ENCODE data around the gene PRPSAP2. TPM values are rescaled to one million over a fixed set of nuclear protein-coding genes. Genes with fewer than 3 reads are reported as not detected.

Gene PRPSAP2
- total RNA-seq, 1 donor from 2014 or later = 59.8 TPM

GRCh38 chr17:18977021-18977420, 119.1 kb downstream of the PRPSAP2 start:
- intact Hi-C loops (cut with micrococcal nuclease) = no loop called here

DNA sequence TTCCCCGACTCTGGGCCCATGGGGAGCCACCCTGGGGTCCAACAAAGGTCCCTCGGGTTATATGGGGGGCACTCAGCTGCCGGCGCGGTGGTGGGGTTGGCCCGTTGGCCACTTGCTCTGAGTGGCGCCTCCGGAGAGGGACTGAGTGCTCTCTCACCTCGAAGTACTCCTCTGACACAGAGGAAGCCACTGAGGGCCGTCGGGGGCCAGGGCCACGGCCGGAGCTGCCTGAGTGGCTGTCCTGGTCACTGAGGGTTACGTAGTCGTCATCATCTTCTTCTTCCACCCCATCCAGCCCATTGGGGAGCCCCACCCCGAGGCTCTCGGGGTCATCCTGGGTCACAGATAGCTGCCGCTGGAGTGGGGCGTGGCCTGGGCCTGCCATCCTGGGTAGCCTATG, 119.7 kb downstream of the PRPSAP2 start:
- intact Hi-C loops (cut with micrococcal nuclease) = no loop called here

DNA sequence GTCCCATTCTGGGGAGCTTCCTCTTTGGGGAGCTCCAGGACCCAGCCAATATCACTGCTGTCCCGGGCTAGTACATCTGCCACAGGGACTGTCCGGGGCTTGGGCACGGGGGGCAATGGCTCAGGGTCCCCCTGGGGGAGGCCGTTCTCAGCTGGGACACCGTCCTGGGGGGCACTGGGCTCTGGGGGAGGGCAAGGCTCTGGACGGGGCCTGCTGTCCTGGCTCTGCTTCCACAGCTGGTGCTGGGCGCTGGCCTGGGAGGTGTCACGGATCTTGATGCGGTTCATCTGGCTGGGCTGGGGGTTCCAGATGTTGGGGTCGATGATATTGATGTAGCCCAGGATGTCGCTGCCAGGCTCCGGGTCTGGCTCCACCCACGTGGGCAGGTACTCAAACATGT, 120.1 kb downstream of the PRPSAP2 start:
- intact Hi-C loops (cut with micrococcal nuclease) = no loop called here

- intact Hi-C loops (cut with micrococcal nuclease) = no loop called here
Measured at GRCh38 chr17:18978655-18979054, 120.7 kb downstream of the PRPSAP2 start.

Other genes with a start within 250 kb of the PRPSAP2 start
- not detected in 2 replicates for gene TBC1D28, start 213.7 kb upstream of the PRPSAP2 start, total RNA-seq
- gene FOXO3B, start 175.8 kb upstream of the PRPSAP2 start, total RNA-seq = 4.0 and 4.5 TPM in 2 replicates
- not detected in 2 replicates for gene FBXW10, start 114.1 kb upstream of the PRPSAP2 start, total RNA-seq
- 30.3 and 32.4 TPM in 2 replicates for gene TVP23B, start 76.9 kb upstream of the PRPSAP2 start, total RNA-seq
- not detected in 2 replicates for gene SLC5A10, start 94.0 kb downstream of the PRPSAP2 start, total RNA-seq
- 11.0 and 11.4 TPM in 2 replicates for gene FAM83G, start 146.6 kb downstream of the PRPSAP2 start, total RNA-seq
- gene GRAP, start 188.8 kb downstream of the PRPSAP2 start, total RNA-seq = 24.5 and 24.7 TPM in 2 replicates

Data from T-helper 2 cell treated with Interferon-gamma antibody and Interleukin-4, amounts not matched to agents 100 ng/mL and 5 ng/mL, for 36 hours (primary cell).